Measurements from ENCODE around the gene CARMIL3.
A peak's percentile ranks its signal among the peaks of the same experiment; 100 is the strongest.
"Not testable (repeated sequence)": the region's sequence is repeated elsewhere in the genome, so short reads cannot be mapped to it uniquely, and the experiment has no call there.

CARMIL3 gene

DNA sequence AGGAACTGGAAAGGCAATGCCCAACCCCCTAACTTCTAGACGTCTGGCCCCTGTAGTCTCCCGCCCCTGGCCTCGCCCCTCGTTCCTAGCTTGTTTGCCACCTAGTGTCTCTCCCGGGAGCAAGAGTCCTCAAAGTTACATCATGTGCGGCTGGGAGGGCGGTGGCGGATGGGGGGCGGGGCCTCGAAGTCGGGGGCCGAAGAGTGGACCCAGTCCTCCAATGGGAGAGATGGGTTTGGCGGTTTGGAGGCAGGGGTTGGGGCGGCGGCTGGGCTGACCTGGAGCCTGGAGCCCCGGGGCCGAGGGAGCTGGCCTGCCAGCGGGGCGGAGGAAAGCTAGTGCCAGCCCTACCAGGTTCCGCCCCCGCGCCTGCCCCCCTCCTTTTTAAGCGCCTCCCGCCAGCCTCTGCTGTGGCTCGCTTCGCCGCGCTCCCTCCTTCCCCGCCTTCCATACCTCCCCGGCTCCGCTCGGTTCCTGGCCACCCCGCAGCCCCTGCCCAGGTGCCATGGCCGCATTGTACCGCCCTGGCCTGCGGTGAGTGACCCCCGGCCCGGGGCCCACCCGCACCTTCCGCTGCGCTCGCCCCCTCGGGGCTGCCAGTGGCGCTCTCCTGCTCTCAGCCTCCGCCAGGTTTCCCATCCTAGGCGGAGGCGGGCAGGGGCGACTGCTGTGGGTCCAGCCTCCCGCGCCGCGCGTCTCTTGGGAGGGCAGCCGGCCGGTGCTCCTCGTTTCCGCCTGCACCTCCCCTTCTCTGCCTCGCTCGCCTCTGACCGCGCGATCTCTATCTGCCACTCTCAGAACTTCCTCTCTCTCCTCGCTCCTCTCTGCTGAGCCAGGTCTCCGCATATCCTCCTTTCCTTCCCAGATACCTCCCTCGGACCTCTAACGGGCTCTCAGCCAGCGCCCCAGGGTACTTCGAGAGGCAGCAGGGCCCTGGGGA is 42.4 kb downstream of the CARMIL3 start, which contains the start of gene PCK2:
TSS of gene PCK2 (plus strand) at position 411 of the 940 bp plus-strand sequence. CDS start at position 506, 95 bp downstream.
- DNase-seq (ENCODE audit: low read depth): peak; percentile 95

- no peak for DNase-seq (ENCODE audit: low read depth)
Measured at GRCh38 chr14:24094841-24095270, 43.0 kb downstream of the CARMIL3 start.

DNA sequence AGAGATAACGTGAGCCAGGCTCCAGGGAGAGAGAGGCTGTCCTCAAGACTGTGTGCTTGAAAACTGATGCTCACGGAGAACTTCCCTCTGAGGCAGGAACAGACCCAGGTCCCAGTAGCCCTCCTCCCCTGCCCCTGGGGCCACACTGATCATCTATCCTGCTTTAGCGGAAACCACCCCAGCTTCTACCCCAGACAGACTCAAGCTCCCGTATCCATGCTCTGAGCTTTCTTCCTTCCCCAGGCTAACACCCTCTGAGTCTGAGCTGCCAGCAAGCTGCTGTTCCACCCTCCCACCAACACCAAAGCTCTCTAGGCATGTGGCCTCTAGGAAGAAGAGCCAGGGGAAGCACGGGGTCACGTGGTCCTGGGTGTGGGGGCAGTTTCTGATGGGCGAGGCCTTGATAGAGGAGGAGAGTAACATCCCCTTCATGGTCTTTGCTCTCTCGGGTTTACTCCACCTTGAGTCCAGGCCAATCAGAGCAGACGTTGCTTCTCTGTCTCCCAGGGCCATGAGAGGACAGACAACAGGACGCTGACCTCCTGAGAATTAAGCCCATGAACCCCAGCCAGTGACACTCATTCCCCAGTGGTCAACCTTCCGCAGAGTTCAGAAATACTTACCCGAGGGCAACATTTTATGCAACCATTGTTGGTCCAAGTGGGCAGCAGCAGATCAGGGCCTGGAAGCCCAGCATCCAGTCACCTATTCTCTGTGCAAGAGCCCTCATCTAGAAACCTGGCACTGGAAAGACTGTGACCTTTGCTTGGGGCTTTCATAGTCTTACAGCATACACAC is 43.7 kb downstream of the CARMIL3 start:
- DNase-seq (ENCODE audit: low read depth): peak; percentile 48

GRCh38 chr14:24096545-24097181 is 44.9 kb downstream of the CARMIL3 start:
- DNase-seq (ENCODE audit: low read depth): no peak

DNA sequence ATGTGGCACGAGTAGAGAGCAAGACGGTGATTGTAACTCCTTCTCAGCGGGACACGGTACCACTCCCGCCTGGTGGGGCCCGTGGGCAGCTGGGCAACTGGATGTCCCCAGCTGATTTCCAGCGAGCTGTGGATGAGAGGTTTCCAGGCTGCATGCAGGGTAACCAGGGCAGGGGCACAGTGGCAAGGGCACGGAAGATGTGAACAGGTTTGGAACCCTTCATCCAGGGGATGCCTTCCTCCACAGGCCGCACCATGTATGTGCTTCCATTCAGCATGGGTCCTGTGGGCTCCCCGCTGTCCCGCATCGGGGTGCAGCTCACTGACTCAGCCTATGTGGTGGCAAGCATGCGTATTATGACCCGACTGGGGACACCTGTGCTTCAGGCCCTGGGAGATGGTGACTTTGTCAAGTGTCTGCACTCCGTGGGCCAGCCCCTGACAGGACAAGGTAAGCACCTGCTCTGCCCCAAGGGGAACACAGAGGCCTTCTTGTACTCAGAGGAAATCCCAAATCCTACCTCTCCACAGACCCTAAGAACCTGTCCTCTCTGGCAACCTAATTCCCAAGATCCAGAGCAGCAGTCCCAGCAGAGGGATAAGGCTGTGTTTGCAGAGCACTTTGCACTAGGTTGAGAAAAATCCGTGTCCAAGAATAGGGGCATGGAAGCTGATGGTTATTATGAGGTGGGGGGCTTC is 46.6 kb downstream of the CARMIL3 start:
- no peak for DNase-seq (ENCODE audit: low read depth)

DNA sequence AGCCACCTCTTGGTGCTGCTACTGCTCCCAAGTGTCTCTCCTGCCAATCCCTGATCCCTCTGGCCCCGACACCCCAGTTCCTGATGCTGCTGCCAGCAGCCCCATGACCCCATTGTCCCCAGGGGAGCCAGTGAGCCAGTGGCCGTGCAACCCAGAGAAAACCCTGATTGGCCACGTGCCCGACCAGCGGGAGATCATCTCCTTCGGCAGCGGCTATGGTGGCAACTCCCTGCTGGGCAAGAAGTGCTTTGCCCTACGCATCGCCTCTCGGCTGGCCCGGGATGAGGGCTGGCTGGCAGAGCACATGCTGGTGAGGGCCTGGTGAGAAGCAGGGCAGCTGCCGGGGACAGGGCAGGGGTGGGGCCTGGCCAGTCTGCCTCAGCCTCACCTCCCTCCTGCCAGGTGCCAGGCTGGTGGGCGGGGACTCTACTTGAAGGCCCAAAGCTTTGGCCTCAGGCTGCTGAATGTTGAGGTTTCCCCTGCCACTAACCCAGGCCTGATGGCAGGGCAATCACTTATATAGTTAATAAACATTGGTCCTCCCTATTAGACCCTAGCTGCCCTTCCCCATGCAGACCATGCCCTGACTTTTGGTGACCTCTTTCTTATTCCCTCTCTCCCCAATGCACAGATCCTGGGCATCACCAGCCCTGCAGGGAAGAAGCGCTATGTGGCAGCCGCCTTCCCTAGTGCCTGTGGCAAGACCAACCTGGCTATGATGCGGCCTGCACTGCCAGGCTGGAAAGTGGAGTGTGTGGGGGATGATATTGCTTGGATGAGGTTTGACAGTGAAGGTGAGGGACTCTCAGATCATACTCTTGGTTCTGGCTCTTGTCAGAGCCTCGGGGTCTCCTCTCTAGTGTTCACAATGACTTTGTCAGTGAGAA is 47.4 kb downstream of the CARMIL3 start:
- no peak for DNase-seq (ENCODE audit: low read depth)

DNA sequence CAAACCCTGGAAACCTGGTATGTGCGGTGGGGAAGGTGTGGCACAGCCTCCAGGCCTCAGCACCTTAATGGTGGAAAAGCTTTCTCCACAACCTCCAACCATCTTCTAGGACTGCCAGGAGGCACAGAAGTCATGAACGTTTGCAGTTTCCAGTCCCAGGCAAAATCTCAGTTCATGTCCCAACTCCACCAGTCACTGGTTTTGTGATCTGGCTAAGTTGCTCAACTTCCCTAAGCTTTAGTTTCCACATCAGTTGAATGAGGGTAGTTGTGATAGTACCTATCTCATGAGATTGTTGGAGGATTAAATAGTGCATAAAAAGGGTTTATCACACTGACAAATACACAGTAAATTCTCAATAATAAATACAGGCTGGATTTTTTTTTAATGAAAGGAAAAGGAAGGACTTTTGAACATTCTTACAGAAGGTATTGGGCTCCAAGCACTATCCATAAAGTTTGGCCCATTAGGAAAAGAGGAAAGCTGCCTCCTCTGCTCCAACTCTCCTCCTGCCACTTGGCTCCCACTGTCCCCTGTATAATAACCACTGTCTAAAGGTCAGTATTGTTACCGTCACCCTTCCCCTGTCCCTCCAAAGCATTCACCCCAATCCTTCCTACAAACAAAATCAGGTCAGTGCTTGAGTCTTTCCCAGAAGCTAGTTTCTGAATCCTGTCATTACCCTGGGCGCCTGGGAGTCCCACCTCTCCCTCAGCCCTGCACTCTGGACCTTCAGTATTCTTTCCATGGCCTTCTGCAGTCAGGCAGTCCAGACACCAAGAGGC is 48.6 kb downstream of the CARMIL3 start:
- no peak for DNase-seq (ENCODE audit: low read depth)

DNA sequence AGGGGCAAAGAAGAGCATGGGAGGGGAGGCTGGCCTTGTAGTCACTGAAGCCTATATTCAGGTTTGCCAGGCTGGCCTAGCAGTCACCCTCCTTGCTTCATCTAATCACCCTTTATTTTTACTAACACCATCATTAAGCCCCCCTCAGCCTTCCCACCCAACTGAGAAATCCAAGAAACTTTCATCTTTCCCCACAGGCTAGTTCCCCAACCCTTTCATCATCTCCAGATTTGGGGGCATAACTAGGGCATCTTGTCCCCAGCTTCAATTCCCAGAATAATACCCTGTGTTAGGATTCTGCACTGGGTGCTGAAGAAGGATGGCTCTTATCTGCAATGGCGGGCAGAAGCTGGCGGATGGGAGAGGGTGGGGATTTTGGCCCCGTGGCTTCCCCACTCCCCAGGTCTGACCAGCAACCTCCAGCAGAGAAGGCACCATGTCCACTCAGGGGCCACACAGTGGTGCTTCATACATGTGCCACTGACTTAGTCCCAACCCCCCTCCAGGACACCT is 49.2 kb downstream of the CARMIL3 start:
- no peak for DNase-seq (ENCODE audit: low read depth)

- no peak for DNase-seq (ENCODE audit: low read depth)
Measured at GRCh38 chr14:24102357-24103048, 50.7 kb downstream of the CARMIL3 start.

DNA sequence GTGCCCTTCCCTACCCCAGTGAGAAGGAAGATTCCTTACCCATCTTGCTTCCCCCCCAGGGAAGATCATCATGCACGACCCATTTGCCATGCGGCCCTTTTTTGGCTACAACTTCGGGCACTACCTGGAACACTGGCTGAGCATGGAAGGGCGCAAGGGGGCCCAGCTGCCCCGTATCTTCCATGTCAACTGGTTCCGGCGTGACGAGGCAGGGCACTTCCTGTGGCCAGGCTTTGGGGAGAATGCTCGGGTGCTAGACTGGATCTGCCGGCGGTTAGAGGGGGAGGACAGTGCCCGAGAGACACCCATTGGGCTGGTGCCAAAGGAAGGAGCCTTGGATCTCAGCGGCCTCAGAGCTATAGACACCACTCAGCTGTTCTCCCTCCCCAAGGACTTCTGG is 51.6 kb downstream of the CARMIL3 start:
- no peak for DNase-seq (ENCODE audit: low read depth)

GRCh38 chr14:24105609-24106239 is 53.9 kb downstream of the CARMIL3 start:
- DNase-seq (ENCODE audit: low read depth): not testable (repeated sequence)

GRCh38 chr14:24106672-24107271 is 55.0 kb downstream of the CARMIL3 start:
- no peak for DNase-seq (ENCODE audit: low read depth)

- DNase-seq (ENCODE audit: low read depth): no peak
Measured at GRCh38 chr14:24108336-24108874, 56.6 kb downstream of the CARMIL3 start.

GRCh38 chr14:24110060-24110459 is 58.3 kb downstream of the CARMIL3 start:
- DNase-seq (ENCODE audit: low read depth): no peak

DNA sequence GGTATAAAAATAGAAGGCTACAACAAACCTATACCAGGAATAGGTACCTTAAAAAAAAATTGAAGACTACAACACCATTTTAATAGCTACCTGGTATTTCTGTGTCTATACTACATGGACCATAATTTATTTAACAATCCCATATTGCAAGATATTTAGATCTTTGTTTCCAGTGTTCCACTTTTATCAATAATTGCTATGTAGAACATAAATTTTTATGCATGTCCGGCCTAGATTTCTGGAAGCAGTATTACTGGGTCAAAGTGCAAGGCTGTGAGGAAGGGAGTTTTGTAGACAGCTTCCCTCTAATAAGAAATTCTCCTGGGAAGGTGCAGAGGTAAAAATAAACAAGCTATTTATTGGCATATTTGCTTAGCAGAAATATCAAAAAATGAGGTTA is 58.7 kb downstream of the CARMIL3 start:
- no peak for DNase-seq (ENCODE audit: low read depth)

- DNase-seq (ENCODE audit: low read depth): no peak
Measured at GRCh38 chr14:24113379-24113800, 61.6 kb downstream of the CARMIL3 start.

GRCh38 chr14:24113801-24114531 is 62.2 kb downstream of the CARMIL3 start:
- DNase-seq (ENCODE audit: low read depth): peak; percentile 91

Measured in fibroblast of gingiva (primary cell).